Tongue (tissue), 2 donors: ENCODE measurements around the gene SLC46A3. TPM values are rescaled to one million over a fixed set of nuclear protein-coding genes. Genes with fewer than 3 reads are reported as not detected.
"Not testable (repeated sequence)": the region's sequence is repeated elsewhere in the genome, so short reads cannot be mapped to it uniquely, and the experiment has no call there.

Experiments used
- DNase-seq: peaks from one replicate; pipeline ENCODE4 v3.0.0-alpha.2; 2015
- total RNA-seq: library from RNA; depleted of rRNA; stranded (reverse); fragments of >200 nt; gene quantifications from one replicate; pipeline ENCODE4 v1.2.3, GENCODE V29; 2014

SLC46A3 gene, protein sequence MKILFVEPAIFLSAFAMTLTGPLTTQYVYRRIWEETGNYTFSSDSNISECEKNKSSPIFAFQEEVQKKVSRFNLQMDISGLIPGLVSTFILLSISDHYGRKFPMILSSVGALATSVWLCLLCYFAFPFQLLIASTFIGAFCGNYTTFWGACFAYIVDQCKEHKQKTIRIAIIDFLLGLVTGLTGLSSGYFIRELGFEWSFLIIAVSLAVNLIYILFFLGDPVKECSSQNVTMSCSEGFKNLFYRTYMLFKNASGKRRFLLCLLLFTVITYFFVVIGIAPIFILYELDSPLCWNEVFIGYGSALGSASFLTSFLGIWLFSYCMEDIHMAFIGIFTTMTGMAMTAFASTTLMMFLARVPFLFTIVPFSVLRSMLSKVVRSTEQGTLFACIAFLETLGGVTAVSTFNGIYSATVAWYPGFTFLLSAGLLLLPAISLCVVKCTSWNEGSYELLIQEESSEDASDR
- 2.2 TPM for total RNA-seq

DNA sequence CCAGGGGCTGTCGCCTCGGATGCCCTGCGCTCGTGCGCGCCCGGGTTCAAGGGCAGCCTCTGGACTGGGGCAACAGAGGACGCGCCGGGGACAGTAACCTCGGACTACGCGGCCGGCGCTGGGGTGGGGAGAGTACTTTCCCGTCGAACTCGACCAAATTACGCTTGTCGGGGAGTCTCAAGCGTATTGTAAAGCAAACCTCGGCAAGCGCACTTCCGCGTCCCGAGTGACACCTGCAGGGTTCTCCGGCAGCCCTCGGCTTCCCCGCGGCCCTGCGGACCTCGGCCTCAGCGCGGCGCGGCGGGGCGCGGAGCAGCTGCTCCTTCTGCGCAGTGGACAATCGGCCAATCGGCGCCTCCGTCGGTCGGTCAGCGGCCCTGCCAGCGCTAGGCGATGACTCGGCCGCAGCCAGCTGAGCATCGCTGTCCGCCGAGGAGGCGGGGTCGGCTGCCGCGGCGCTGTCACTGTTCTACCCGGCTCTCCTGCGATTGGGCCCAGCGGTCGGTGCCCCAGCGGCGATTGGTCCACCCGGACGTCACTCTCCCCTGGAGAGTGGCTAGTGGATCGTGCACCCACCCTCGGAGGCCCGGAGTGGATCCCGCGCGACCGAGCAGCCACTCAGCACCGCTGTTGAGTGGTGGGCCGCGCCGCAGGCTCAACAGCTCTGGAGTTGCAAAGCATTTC is at the start of gene SLC46A3:
SLC46A3 (minus strand) TSS at position 428 of the 684 bp plus-strand sequence. CDS start 972 bp downstream, outside the sequence.
- peak; percentile 97 for DNase-seq

- DNase-seq = no peak
Measured at GRCh38 chr13:28763887-28764286, 45.1 kb upstream of the SLC46A3 start.

DNA sequence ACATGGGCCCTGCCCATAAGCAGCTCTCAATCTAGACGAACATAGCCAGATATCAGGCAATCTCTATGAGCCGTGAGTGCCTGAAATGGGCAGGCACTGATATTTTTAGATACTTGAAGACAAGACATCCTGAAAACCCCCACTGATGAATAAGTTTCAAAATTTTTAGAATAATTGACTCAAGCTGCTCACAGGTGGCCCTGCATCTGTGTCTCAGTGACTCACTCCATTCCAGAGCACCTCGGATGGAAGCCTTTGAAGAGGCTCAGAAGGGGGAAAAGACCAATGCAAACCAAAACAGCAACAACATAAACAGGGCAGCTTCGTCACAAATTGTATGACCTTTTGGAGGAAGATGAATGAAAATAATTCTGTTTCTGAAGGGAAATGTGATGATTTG is 42.8 kb upstream of the SLC46A3 start:
- DNase-seq = no peak

DNA sequence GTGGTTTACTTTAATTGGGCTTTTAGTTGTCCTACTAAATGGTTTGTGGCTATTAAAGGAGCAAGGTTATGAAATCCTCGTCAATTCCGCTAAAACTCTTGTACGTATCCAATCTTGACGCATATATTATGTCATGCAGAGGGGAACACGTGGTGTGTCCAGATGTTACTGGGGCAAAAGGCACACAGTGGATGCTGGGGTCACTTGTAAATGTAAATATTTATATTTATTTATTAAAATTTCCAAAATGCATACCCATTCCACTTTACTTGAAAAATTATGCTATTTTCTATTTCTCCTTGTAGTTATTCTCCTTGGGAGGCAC is 36.7 kb upstream of the SLC46A3 start:
- DNase-seq = no peak

- peak; percentile 12 for DNase-seq
Measured at GRCh38 chr13:28754698-28755545, 36.2 kb upstream of the SLC46A3 start.

DNA sequence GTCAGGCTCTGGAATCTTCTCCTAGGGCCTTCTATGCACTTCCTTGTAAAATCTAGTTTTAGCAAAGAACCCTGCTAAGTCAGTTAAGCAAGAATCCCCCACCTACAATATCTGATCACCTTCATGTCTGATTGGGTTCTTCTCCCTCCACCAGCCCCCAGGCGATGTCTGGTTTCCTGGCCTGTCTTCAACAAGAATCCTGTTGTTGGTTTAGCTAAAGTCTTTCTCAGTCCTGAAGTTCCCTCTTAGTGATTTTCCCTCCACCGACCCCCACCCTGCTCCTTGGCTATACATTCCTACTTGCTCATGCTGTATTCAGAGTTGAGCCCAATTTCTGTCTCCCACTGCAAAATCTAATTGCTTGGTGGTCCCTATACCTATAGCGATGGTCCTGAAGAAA is 35.2 kb upstream of the SLC46A3 start:
- no peak for DNase-seq

- peak; percentile 39 for DNase-seq
Measured at GRCh38 chr13:28753208-28753892, 34.6 kb upstream of the SLC46A3 start.

GRCh38 chr13:28751175-28751960 is 32.6 kb upstream of the SLC46A3 start:
- no peak for DNase-seq

GRCh38 chr13:28750187-28751045 is 31.6 kb upstream of the SLC46A3 start:
- no peak for DNase-seq

GRCh38 chr13:28747851-28748250 is 29.1 kb upstream of the SLC46A3 start:
- no peak for DNase-seq

GRCh38 chr13:28746287-28746612 is 27.5 kb upstream of the SLC46A3 start:
- no peak for DNase-seq

GRCh38 chr13:28744656-28745055 is 25.9 kb upstream of the SLC46A3 start:
- no peak for DNase-seq

GRCh38 chr13:28744091-28744536 is 25.3 kb upstream of the SLC46A3 start:
- DNase-seq = no peak

GRCh38 chr13:28743499-28744083 is 24.8 kb upstream of the SLC46A3 start:
- DNase-seq = no peak

GRCh38 chr13:28743020-28743419 is 24.2 kb upstream of the SLC46A3 start:
- DNase-seq = no peak

DNA sequence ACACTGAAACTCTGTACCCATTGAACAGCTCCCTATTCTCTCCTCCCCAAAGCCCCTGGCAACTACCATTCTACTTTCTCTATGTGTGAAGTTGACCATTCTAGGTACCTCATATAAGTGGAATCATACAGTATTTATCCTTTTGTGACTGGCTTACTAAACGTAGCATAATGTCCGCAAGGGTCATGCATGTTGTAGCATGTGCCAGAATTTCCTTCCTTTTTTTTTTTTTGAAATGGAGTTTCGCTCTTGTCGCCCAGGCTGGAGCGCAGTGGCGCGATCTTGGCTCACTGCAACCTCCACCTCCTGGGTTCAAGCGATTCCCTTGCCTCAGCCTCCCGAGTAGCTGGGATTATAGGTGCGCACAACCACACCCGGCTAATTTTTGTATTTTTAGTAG is 23.7 kb upstream of the SLC46A3 start:
- DNase-seq = not testable (repeated sequence)

DNA sequence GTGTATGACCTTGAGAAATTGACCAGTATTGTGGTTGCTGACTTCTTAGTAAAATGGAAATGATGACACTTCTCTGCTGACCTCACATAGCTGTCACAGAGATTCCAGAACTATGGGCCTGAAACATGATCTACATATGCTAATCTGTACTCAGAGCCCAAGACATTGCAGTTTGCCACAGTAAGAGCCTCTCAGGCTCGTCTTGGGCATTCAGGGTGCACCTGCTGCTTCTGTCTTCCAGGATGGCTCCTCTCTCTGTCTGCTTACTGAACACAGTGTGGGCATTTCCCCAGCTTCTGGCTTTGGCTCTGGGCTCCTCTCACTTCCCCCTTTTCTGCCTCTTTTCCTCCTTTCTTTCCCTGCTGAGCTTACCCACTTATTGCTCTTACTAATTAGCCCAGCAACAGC is 22.3 kb upstream of the SLC46A3 start:
- DNase-seq = peak; percentile 15

DNA sequence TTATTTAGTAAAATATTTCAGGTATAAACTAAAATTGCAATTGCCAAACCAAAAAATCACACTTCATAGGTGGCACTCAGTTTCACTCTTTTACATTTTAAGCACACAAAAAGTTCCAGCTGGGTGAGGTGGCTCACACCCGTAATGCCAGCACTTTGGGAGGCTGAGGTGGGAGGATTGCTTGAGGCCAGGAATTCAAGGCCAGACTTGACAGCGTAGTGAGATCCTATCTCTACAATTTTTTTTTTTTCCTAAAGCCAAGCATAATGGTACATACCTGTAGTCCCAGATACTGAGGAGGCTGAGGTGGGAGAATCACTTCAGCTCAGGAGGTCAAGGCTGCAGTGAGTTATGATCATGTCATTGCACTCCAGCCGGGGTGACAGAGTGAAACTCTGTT is 20.6 kb upstream of the SLC46A3 start:
- DNase-seq = no peak

DNA sequence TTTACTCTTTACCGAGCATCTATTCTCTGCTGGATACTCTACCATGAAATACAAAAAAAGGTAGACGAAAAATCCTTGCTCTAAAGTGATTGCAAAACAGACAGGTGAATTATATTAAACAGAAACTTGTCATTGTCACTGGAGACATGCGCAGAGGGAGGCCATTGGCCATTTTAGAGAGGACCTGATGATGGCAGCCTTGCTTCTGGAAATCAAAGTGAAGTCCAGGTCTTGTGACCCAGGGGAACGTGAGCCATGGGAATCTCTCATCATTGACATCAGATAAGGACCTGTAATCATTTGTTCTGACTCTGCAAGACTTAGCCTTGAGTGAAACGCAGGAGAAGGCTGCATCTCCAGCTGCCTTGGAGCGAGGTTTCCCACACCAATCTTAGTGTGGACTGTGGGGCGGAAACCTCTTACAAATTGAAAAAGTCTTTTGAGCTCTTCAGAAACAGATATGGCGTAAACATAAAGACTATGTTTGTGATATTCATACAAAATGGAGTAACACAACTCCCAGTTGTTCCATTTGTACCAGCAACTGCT is 16.8 kb upstream of the SLC46A3 start:
- no peak for DNase-seq

DNA sequence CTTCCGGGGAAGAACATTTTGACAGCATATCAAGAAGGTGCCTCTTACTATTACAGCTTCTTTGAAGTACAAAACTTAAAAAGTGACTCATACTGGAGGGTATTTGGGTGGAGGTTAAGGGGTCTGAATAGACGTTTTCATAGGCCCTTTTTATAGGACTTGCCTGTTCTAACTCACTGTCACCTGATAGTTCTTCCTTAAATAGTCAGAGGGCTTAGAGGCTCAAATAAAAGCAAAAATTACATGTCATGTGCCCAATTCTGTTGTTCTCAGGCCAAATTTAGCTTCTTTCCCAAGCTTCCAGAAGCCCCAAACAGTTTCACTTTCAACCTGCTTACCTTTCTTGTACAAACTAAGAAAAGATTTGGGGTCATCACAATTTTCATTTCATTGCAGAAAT is 16.1 kb upstream of the SLC46A3 start:
- DNase-seq = no peak
